Panc1 (cell line): ENCODE results near the gene GPAM.

Experiments used
- POLR2AphosphoS5 ChIP-seq: IDR thresholded peaks from 2 replicates; pipeline ENCODE4 v1.6.1; 2012; ENCODE audit warnings: mild to moderate bottlenecking, low read depth, low read length, moderate library complexity
- TF ChIP-seq, protein P1 (sequence below): fragments of 450-650 bp; IDR thresholded peaks from 2 replicates; pipeline ENCODE4 v1.5.1; 2017; ENCODE audit warnings: mild to moderate bottlenecking
- TF ChIP-seq, protein P2 (sequence below), 2 experiments: IDR thresholded peaks; 2 replicates each; pipeline ENCODE4 v1.6.1; 2011 to 2012; ENCODE audit warnings: low read depth in 2 of 2, control low read depth in 1 of 2, low read length in 1 of 2, mild to moderate bottlenecking in 1 of 2, moderate library complexity in 1 of 2; ENCODE audit not compliant: insufficient read depth in 1 of 2

DNA sequence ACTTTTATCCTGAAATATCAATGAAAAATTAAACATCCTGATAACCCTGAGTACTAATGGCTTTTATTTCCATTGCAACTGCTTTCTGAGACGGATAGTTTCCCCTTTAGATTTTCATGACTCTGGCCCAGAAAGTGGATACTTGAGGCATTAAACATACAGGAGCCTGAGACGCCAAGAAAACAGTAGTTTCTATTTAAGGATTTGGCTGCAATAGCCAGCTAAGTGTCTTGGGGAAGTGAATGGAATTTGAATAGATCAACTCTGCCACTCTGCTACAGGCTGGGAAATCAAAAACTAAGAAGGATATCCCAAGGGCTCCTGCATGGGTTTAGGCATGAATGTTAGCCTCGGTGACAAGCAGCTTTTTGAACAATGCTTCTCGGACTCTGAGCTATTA is 24.7 kb upstream of the GPAM start:
- TF ChIP-seq, protein P1, sequence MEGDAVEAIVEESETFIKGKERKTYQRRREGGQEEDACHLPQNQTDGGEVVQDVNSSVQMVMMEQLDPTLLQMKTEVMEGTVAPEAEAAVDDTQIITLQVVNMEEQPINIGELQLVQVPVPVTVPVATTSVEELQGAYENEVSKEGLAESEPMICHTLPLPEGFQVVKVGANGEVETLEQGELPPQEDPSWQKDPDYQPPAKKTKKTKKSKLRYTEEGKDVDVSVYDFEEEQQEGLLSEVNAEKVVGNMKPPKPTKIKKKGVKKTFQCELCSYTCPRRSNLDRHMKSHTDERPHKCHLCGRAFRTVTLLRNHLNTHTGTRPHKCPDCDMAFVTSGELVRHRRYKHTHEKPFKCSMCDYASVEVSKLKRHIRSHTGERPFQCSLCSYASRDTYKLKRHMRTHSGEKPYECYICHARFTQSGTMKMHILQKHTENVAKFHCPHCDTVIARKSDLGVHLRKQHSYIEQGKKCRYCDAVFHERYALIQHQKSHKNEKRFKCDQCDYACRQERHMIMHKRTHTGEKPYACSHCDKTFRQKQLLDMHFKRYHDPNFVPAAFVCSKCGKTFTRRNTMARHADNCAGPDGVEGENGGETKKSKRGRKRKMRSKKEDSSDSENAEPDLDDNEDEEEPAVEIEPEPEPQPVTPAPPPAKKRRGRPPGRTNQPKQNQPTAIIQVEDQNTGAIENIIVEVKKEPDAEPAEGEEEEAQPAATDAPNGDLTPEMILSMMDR, result no peak
- TF ChIP-seq, protein P2, sequence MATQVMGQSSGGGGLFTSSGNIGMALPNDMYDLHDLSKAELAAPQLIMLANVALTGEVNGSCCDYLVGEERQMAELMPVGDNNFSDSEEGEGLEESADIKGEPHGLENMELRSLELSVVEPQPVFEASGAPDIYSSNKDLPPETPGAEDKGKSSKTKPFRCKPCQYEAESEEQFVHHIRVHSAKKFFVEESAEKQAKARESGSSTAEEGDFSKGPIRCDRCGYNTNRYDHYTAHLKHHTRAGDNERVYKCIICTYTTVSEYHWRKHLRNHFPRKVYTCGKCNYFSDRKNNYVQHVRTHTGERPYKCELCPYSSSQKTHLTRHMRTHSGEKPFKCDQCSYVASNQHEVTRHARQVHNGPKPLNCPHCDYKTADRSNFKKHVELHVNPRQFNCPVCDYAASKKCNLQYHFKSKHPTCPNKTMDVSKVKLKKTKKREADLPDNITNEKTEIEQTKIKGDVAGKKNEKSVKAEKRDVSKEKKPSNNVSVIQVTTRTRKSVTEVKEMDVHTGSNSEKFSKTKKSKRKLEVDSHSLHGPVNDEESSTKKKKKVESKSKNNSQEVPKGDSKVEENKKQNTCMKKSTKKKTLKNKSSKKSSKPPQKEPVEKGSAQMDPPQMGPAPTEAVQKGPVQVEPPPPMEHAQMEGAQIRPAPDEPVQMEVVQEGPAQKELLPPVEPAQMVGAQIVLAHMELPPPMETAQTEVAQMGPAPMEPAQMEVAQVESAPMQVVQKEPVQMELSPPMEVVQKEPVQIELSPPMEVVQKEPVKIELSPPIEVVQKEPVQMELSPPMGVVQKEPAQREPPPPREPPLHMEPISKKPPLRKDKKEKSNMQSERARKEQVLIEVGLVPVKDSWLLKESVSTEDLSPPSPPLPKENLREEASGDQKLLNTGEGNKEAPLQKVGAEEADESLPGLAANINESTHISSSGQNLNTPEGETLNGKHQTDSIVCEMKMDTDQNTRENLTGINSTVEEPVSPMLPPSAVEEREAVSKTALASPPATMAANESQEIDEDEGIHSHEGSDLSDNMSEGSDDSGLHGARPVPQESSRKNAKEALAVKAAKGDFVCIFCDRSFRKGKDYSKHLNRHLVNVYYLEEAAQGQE (IDR thresholded peaks at IDR 0.05; ENCODE audit: insufficient read depth in 1 of 2, low read depth in 2 of 2, low read length in 1 of 2), result no peak
- TF ChIP-seq POLR2AphosphoS5, result no peak
